HepG2 (cell line): ENCODE data around the gene CTRL. TPM values are rescaled to one million over a fixed set of nuclear protein-coding genes. Genes with fewer than 3 reads are reported as not detected.

Experiments used
- ATAC-seq: fragments of 200-7000 bp; cut with Tn5 transposase; 3 replicates; pipeline ENCODE4 v1.9.1; 2020; ENCODE audit warnings: mild to moderate bottlenecking, moderate library complexity
- BruUV-seq: library from RNA; stranded (reverse); fragments of 400-500 nt; replicated peaks from 2 replicates; lab custom pipeline; 2021; lab: Mats Ljungman, UMichigan
- CTCF ChIA-PET: fragments of 300-600 bp; formaldehyde crosslinking; extraction: SDS; loops from one replicate; lab custom pipeline; 2021; ENCODE audit warnings: low total read pairs, inconsistent platforms, low intra/inter-chr PET ratio; lab: Yijun Ruan, JAX
- POLR2A ChIA-PET: fragments of 350-600 bp; sonication (Branson Sonifier 250); formaldehyde crosslinking; loops from one replicate; lab custom pipeline; 2020; ENCODE audit warnings: antibody characterized with exemption, inconsistent platforms; lab: Yijun Ruan, JAX
- DNase-seq: peaks from one replicate; pipeline ENCODE4 v3.0.0-alpha.2; 2015; ENCODE audit warnings: low spot score
- FAIRE-seq: peaks from 3 replicates; lab custom pipeline; 2011; peaks lifted over from hg19 to GRCh38; lab: Jason Lieb, UNC
- H2AFZ ChIP-seq: one replicate; pipeline ENCODE4 v1.6.1; 2011; ENCODE audit warnings: low read length, inconsistent platforms
- H3K27ac ChIP-seq: fragments of 300-600 bp; 3 replicates; pipeline ENCODE4 v1.8.0; 2011; ENCODE audit warnings: mixed run types, mild to moderate bottlenecking, mixed read lengths, low read length, inconsistent platforms; ENCODE audit not compliant: insufficient read depth; ENCODE audit errors: extremely low read length
- H3K27me3 ChIP-seq, 2 experiments: fragments of 200-600 bp in 1 of 2; 2 replicates in 1 of 2; 3 replicates in 1 of 2; pipeline versions ENCODE4 v1.6.0 to v1.8.0; 2011; ENCODE audit warnings: low read length in 2 of 2, mild to moderate bottlenecking in 2 of 2, moderate library complexity in 2 of 2, inconsistent platforms in 1 of 2; ENCODE audit not compliant: insufficient read depth in 2 of 2, control insufficient read depth in 1 of 2
- H3K36me3 ChIP-seq, 2 experiments: fragments of 200-600 bp in 1 of 2; replicated peaks in 1 of 2; 2 replicates in 1 of 2; 3 replicates in 1 of 2; pipeline versions ENCODE4 v1.5.1 to v1.8.0; 2011; ENCODE audit warnings: low read length in 2 of 2, inconsistent platforms in 1 of 2; ENCODE audit not compliant: insufficient read depth in 2 of 2, control insufficient read depth in 1 of 2
- H3K4me1 ChIP-seq: 2 replicates; pipeline ENCODE4 v1.5.1; 2012; ENCODE audit warnings: low read length, inconsistent platforms; ENCODE audit not compliant: insufficient read depth
- H3K4me2 ChIP-seq: 2 replicates; pipeline ENCODE4 v1.6.0; 2011; ENCODE audit warnings: low read depth, low read length, inconsistent platforms
- H3K4me3 ChIP-seq, 3 experiments: fragments of 200-600 bp in 1 of 3; sonication (generic), shearing (Covaris generic) in 1 of 3; replicated peaks in 1 of 3; 2 replicates each; pipeline ENCODE4 v1.5.1; 2011 to 2016; ENCODE audit warnings: low read length in 3 of 3, inconsistent platforms in 2 of 3, low read depth in 2 of 3, mild to moderate bottlenecking in 2 of 3, control low read depth in 1 of 3, mixed read lengths in 1 of 3; ENCODE audit not compliant: insufficient read depth in 1 of 3
- H3K79me2 ChIP-seq: one replicate; pipeline ENCODE4 v1.6.1; 2011; ENCODE audit warnings: low read length, inconsistent platforms; ENCODE audit not compliant: insufficient read depth
- H3K9ac ChIP-seq: 2 replicates; pipeline ENCODE4 v1.6.0; 2011; ENCODE audit warnings: mild to moderate bottlenecking, low read depth, low read length, inconsistent platforms; ENCODE audit not compliant: insufficient read depth
- H3K9me3 ChIP-seq: 2 replicates; pipeline ENCODE4 v1.5.1; 2012; ENCODE audit warnings: mild to moderate bottlenecking, low read length
- H4K20me1 ChIP-seq: 2 replicates; pipeline ENCODE4 v1.6.0; 2011; ENCODE audit warnings: inconsistent platforms, mild to moderate bottlenecking, low read length, moderate library complexity; ENCODE audit not compliant: insufficient read depth
- CREM ChIP-seq, 2 experiments: sonication (generic) in 1 of 2; formaldehyde crosslinking in 1 of 2; IDR thresholded peaks; 2 replicates each; pipeline versions ENCODE4 v1.4.0 to v1.6.1; 2016 to 2020; ENCODE audit warnings: antibody characterized with exemption in 1 of 2, mild to moderate bottlenecking in 1 of 2, missing genetic modification reagents in 1 of 2
- FIP1L1 ChIP-seq: fragments of 200-400 bp; formaldehyde crosslinking; IDR thresholded peaks from 2 replicates; pipeline ENCODE4 v1.6.1; 2018; ENCODE audit warnings: low read depth, mild to moderate bottlenecking, low read length, moderate library complexity, borderline replicate concordance; ENCODE audit not compliant: insufficient read depth
- NONO ChIP-seq, 2 experiments: fragments of 450-650 bp in 1 of 2; sonication (generic) in 1 of 2; formaldehyde crosslinking in 1 of 2; IDR thresholded peaks in 1 of 2; conservative IDR thresholded peaks in 1 of 2; 2 replicates each; pipeline versions ENCODE4 v1.6.1 to v1.8.0; 2017 to 2022; ENCODE audit warnings: mild to moderate bottlenecking in 1 of 2, missing genetic modification reagents in 1 of 2, moderate library complexity in 1 of 2
- PHF20 ChIP-seq: sonication (generic); formaldehyde crosslinking; IDR thresholded peaks from 2 replicates; pipeline ENCODE4 v1.5.0; 2020; ENCODE audit warnings: mild to moderate bottlenecking, missing genetic modification reagents
- RORA ChIP-seq: sonication (generic); formaldehyde crosslinking; IDR thresholded peaks from 2 replicates; pipeline ENCODE4 v1.5.0; 2020; ENCODE audit warnings: mild to moderate bottlenecking, missing genetic modification reagents, moderate library complexity
- TAF1 ChIP-seq: sonication (generic); formaldehyde crosslinking; IDR thresholded peaks from 2 replicates; pipeline ENCODE4 v1.4.0; 2020; ENCODE audit warnings: missing genetic modification reagents
- ZFP41 ChIP-seq: sonication (generic); formaldehyde crosslinking; IDR thresholded peaks from 2 replicates; pipeline ENCODE4 v1.4.0; 2020; ENCODE audit warnings: mild to moderate bottlenecking, missing genetic modification reagents, borderline replicate concordance
- ZKSCAN1 ChIP-seq: fragments of 150-350 bp; IDR thresholded peaks from 2 replicates; pipeline ENCODE4 v1.6.1; 2014; ENCODE audit warnings: low read length
- ZNF12 ChIP-seq: sonication (generic); formaldehyde crosslinking; IDR thresholded peaks from 2 replicates; pipeline ENCODE4 v1.5.0; 2020; ENCODE audit warnings: missing genetic modification reagents
- ZNF207 ChIP-seq: fragments of 450-650 bp; IDR thresholded peaks from 2 replicates; pipeline ENCODE4 v1.6.1; 2016; ENCODE audit warnings: antibody characterized with exemption, borderline replicate concordance
- ZNF383 ChIP-seq: sonication (generic); formaldehyde crosslinking; IDR thresholded peaks from 2 replicates; pipeline ENCODE4 v1.4.0; 2020; ENCODE audit warnings: missing genetic modification reagents, mild to moderate bottlenecking, borderline replicate concordance
- ZNF550 ChIP-seq: sonication (generic); formaldehyde crosslinking; IDR thresholded peaks from 2 replicates; pipeline ENCODE4 v1.4.0; 2020; ENCODE audit warnings: mild to moderate bottlenecking, missing genetic modification reagents, borderline replicate concordance
- ZNF572 ChIP-seq: sonication (generic); formaldehyde crosslinking; IDR thresholded peaks from 2 replicates; pipeline ENCODE4 v1.5.1; 2020; ENCODE audit warnings: mild to moderate bottlenecking, missing genetic modification reagents
- WGBS: methylation state at CpG from one replicate; pipeline ENCODE4 v1.1.6; 2017; ENCODE audit warnings: low lambda C conversion rate; 5-methylcytosine and 5-hydroxymethylcytosine counted together
- in situ Hi-C: cut with HindIII; loops from 2 replicates; pipeline ENCODE4 v1.10.0; 2017; ENCODE audit warnings: low pct_unique_long_range_greater_than_20kb; ENCODE audit not compliant: extremely low pct_ligation_motif_present
- intact Hi-C: fragments of 100-400 bp; cut with micrococcal nuclease; formaldehyde crosslinking; loops from one replicate; pipeline ENCODE4 v1.10.0; 2022; ENCODE audit not compliant: unreplicated experiment
- polyA plus RNA-seq, 8 experiments: library from polyadenylated mRNA; depleted of rRNA in 3 of 8; stranded (reverse) in 7 of 8; unstranded in 1 of 8; fragments of >200 nt; fragmentation: Illumina TruSeq in 4 of 8; extraction: Trizol in 4 of 8; gene quantifications; 2 replicates each; pipeline versions ENCODE4 v1.2.1 to v1.2.3, GENCODE V29; 2011 to 2016; ENCODE audit warnings: low read depth in 4 of 8, missing spikeins in 1 of 8, mixed read lengths in 1 of 8; ENCODE audit not compliant: insufficient read depth in 1 of 8
- total RNA-seq, 5 experiments: library from RNA; depleted of rRNA; stranded (reverse); fragments of >200 nt; fragmentation: Illumina TruSeq; extraction: Trizol; gene quantifications; 2 replicates each; pipeline ENCODE4 v1.2.3, GENCODE V29; 2016; ENCODE audit warnings: low read depth in 1 of 5
- TF ChIP-seq, protein P1 (sequence below): sonication (generic); formaldehyde crosslinking; IDR thresholded peaks from 2 replicates; pipeline ENCODE4 v1.8.0; 2022; ENCODE audit warnings: mild to moderate bottlenecking, missing genetic modification reagents, borderline replicate concordance
- TF ChIP-seq, protein P2 (sequence below): sonication (generic); formaldehyde crosslinking; IDR thresholded peaks from 2 replicates; pipeline ENCODE4 v1.8.1; 2023; ENCODE audit warnings: mild to moderate bottlenecking, missing genetic modification reagents
- TF ChIP-seq, protein P3 (sequence below): sonication (generic); formaldehyde crosslinking; IDR thresholded peaks from 2 replicates; pipeline ENCODE4 v1.8.1; 2023; ENCODE audit warnings: mild to moderate bottlenecking, missing genetic modification reagents

Gene CTRL
- total and polyA plus RNA-seq, 2 of the 13 experiments (the other 11 are each of a cell fraction or from before 2014, with no cell fraction given) = 1.9 to 2.7 TPM

- FAIRE-seq = peak; percentile 23
- no TSS peak for BruUV-seq
- ChIA-PET POLR2A (interaction anchor here (1.5 to 4.1 kb wide), 3 partner anchors 10 to 11 kb away, joined by 3 to 16 read pairs (median 9); no protein-coding TSS in a partner anchor), CTCF (no interaction called here)
- Histone ChIP-seq H3K4me2 (no peak overlapping the region), H4K20me1 (no peaks in the 10 kb centered on the region; the same call in 1 of the 2 replicates), H3K4me3 (no peak overlapping the region), H3K27ac (peak overlapping the region; percentile 18), H3K27me3 (no peaks in the 10 kb centered on the region), H3K4me1 (peaks cover 17% of the 10 kb centered on the region), H3K9ac (no peak overlapping the region), H3K79me2 (no peaks in the 10 kb centered on the region), H2AFZ (no peak overlapping the region), H3K36me3 (peaks cover 56 to 77% of the 10 kb centered on the region in 2 experiments), H3K9me3 (no peaks in the 10 kb centered on the region)
- WGBS = 88% methylated on average over 10 of the region's 10 CpGs
- peak; percentile 69 for ATAC-seq
- DNase-seq = no peak
- in situ Hi-C loops = no loop called here
- intact Hi-C loops = no loop called here
- TF ChIP-seq ZNF383 (CRISPR knock-in tag) (no peak), PHF20 (no peak), ZFP41 (CRISPR knock-in tag) (no peak), CREM (IDR thresholded peaks at IDR 0.05) (no peak), CREM (CRISPR knock-in tag; IDR thresholded peaks at IDR 0.05) (no peak), ZNF12 (CRISPR knock-in tag) (no peak), NONO (IDR thresholded peaks at IDR 0.05) (no peak), NONO (CRISPR knock-in tag; conservative IDR thresholded peaks at IDR 0.05) (0 out of 2 replicates have a peak, but pooled peaks have one; percentile 17), TAF1 (CRISPR knock-in tag) (no peak), ZKSCAN1 (no peak), ZNF550 (CRISPR knock-in tag) (no peak), ZNF572 (peak; percentile 61; the same call in 1 of the 2 replicates), ZNF207 (no peak), FIP1L1 (no peak), RORA (CRISPR knock-in tag) (no peak)
- TF ChIP-seq, protein P1, sequence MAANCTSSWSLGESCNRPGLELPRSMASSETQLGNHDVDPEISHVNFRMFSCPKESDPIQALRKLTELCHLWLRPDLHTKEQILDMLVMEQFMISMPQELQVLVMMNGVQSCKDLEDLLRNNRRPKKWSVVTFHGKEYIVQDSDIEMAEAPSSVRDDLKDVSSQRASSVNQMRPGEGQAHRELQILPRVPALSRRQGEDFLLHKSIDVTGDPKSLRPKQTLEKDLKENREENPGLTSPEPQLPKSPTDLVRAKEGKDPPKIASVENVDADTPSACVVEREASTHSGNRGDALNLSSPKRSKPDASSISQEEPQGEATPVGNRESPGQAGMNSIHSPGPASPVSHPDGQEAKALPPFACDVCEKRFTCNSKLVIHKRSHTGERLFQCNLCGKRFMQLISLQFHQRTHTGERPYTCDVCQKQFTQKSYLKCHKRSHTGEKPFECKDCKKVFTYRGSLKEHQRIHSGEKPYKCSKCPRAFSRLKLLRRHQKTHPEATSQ (CRISPR knock-in tag) = no peak
- TF ChIP-seq, protein P2, sequence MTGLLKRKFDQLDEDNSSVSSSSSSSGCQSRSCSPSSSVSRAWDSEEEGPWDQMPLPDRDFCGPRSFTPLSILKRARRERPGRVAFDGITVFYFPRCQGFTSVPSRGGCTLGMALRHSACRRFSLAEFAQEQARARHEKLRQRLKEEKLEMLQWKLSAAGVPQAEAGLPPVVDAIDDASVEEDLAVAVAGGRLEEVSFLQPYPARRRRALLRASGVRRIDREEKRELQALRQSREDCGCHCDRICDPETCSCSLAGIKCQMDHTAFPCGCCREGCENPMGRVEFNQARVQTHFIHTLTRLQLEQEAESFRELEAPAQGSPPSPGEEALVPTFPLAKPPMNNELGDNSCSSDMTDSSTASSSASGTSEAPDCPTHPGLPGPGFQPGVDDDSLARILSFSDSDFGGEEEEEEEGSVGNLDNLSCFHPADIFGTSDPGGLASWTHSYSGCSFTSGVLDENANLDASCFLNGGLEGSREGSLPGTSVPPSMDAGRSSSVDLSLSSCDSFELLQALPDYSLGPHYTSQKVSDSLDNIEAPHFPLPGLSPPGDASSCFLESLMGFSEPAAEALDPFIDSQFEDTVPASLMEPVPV (CRISPR knock-in tag) = no peak
- TF ChIP-seq, protein P3, sequence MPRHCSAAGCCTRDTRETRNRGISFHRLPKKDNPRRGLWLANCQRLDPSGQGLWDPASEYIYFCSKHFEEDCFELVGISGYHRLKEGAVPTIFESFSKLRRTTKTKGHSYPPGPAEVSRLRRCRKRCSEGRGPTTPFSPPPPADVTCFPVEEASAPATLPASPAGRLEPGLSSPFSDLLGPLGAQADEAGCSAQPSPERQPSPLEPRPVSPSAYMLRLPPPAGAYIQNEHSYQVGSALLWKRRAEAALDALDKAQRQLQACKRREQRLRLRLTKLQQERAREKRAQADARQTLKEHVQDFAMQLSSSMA (CRISPR knock-in tag) = no peak
Measured at GRCh38 chr16:67954421-67955196, 22.9 kb upstream of the CTRL start.
